GM23248 (cell line): ENCODE results near the gene WDR70. TPM values are rescaled to one million over a fixed set of nuclear protein-coding genes. Genes with fewer than 3 reads are reported as not detected.

ENCODE experiments used
- DNase-seq: peaks from one replicate; pipeline ENCODE4 v3.0.0-alpha.2; 2015
- H2AFZ ChIP-seq: fragments of 200-600 bp; sonication (generic); 2 replicates; pipeline ENCODE4 v1.6.1; 2016; ENCODE audit warnings: antibody characterized with exemption
- H3F3A ChIP-seq: fragments of 200-600 bp; sonication (generic); 2 replicates; pipeline ENCODE4 v1.6.1; 2016; ENCODE audit warnings: mild to moderate bottlenecking, antibody characterized with exemption, mixed run types; ENCODE audit not compliant: insufficient read depth
- H3K27ac ChIP-seq: fragments of 200-600 bp; sonication (generic); 2 replicates; pipeline ENCODE4 v1.5.1; 2016; ENCODE audit warnings: mild to moderate bottlenecking
- H3K27me3 ChIP-seq: fragments of 200-600 bp; sonication (generic); replicated peaks from 2 replicates; pipeline ENCODE4 v1.6.1; 2016; ENCODE audit warnings: mild to moderate bottlenecking; ENCODE audit not compliant: insufficient read depth
- H3K36me3 ChIP-seq: fragments of 200-600 bp; sonication (generic); 2 replicates; pipeline ENCODE4 v1.6.1; 2016; ENCODE audit warnings: low read depth, mild to moderate bottlenecking
- H3K4me1 ChIP-seq: fragments of 200-600 bp; sonication (generic); 2 replicates; pipeline ENCODE4 v1.6.1; 2016; ENCODE audit warnings: mild to moderate bottlenecking; ENCODE audit not compliant: insufficient read depth
- H3K4me2 ChIP-seq: fragments of 200-600 bp; sonication (generic); one replicate; pipeline ENCODE4 v1.6.1; 2016; ENCODE audit warnings: mild to moderate bottlenecking; ENCODE audit not compliant: unreplicated experiment
- H3K4me3 ChIP-seq: fragments of 200-600 bp; sonication (generic); 2 replicates; pipeline ENCODE4 v1.5.1; 2016; ENCODE audit warnings: mild to moderate bottlenecking
- H3K79me2 ChIP-seq: fragments of 200-600 bp; sonication (generic); 2 replicates; pipeline ENCODE4 v1.6.1; 2016; ENCODE audit warnings: mild to moderate bottlenecking; ENCODE audit not compliant: insufficient read depth
- H3K9ac ChIP-seq: fragments of 200-600 bp; sonication (generic); 2 replicates; pipeline ENCODE4 v1.6.1; 2016; ENCODE audit warnings: mild to moderate bottlenecking
- H3K9me2 ChIP-seq: fragments of 200-600 bp; sonication (generic); 2 replicates; pipeline ENCODE4 v1.6.1; 2016; ENCODE audit warnings: mixed run types, mild to moderate bottlenecking, moderate library complexity; ENCODE audit not compliant: insufficient read depth
- H3K9me3 ChIP-seq: fragments of 200-600 bp; sonication (generic); one replicate; pipeline ENCODE4 v1.6.1; 2017; ENCODE audit warnings: low read depth
- H4K20me1 ChIP-seq: fragments of 200-600 bp; sonication (generic); 2 replicates; pipeline ENCODE4 v1.6.0; 2016; ENCODE audit not compliant: insufficient read depth
- EZH2 ChIP-seq: fragments of 200-600 bp; sonication (generic); IDR thresholded peaks from 2 replicates; pipeline ENCODE4 v1.6.1; 2018; ENCODE audit warnings: antibody characterized with exemption, mild to moderate bottlenecking; ENCODE audit not compliant: insufficient read depth, poor library complexity, severe bottlenecking
- EZH2phosphoT487 ChIP-seq: fragments of 200-600 bp; sonication (generic); IDR thresholded peaks from 2 replicates; pipeline ENCODE4 v1.6.1; 2018; ENCODE audit warnings: antibody characterized with exemption, moderate library complexity, mild to moderate bottlenecking, low read depth; ENCODE audit not compliant: insufficient read depth
- WGBS, 2 experiments: methylation state at CpG; one replicate each; pipeline ENCODE4 v1.1.6; 2015 to 2017; ENCODE audit warnings: low lambda C conversion rate in 2 of 2, low coverage in 1 of 2; ENCODE audit errors: missing lambda C conversion rate in 2 of 2; 5-methylcytosine and 5-hydroxymethylcytosine counted together
- in situ Hi-C: fragments of 300-500 bp; cut with MboI; formaldehyde crosslinking; loops from 2 replicates; pipeline ENCODE4 v1.15.0; 2020
- polyA plus RNA-seq: library from polyadenylated mRNA; unstranded; fragments of >200 nt; fragmentation: Nextera tagmentation; extraction: Ambion mirVana; gene quantifications from 2 replicates; pipeline ENCODE4 v1.2.1, GENCODE V29; 2016
- total RNA-seq: library from RNA; depleted of rRNA; stranded (reverse); fragments of >200 nt; shearing (Covaris generic); gene quantifications from 2 replicates; pipeline ENCODE4 v1.2.3, GENCODE V29; 2014

WDR70 gene
- total and polyA plus RNA-seq, 2 experiments from 2014 or later: 20.8 to 24.9 TPM

DNA sequence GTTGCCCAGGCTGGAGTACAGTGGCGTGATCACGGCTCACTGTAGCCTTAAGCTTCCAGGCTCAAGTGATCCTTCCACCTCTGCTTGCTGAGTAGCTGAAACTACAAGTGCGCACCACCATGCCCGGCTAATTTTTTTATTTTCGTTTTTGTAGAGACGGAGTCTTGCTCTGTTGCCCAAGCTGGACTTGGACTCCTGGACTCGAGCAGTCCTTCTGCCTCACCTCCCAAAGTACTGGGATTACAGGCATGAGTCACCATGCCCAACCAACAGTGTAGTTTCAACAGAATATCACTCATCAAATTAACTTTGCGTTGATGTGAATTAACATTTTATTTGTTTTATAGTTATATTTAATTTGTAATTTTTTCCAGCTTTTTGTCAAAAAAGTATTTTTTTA lies 45.3 kb downstream of the WDR70 start:
- no peak overlapping the region for H3K4me2 ChIP-seq
- no peaks in the 10 kb centered on the region for H3F3A ChIP-seq
- no peaks in the 10 kb centered on the region for H3K27me3 ChIP-seq
- H3K9me2 ChIP-seq: no peaks in the 10 kb centered on the region
- in situ Hi-C loops: no loop called here
- H3K9me3 ChIP-seq: no peaks in the 10 kb centered on the region
- no peak overlapping the region for H3K4me3 ChIP-seq
- H2AFZ ChIP-seq: no peak overlapping the region
- 94 to 95% methylated on average over 8 of the region's 8 CpGs for WGBS, 2 experiments
- H3K79me2 ChIP-seq: no peaks in the 10 kb centered on the region
- no peak for TF ChIP-seq EZH2
- no peak for TF ChIP-seq EZH2phosphoT487
- 0 out of 2 replicates have a peak, but pooled peaks cover 5% of the 10 kb centered on the region for H3K36me3 ChIP-seq
- no peaks in the 10 kb centered on the region for H4K20me1 ChIP-seq
- no peak overlapping the region for H3K9ac ChIP-seq
- H3K27ac ChIP-seq: no peak overlapping the region
- DNase-seq: no peak
- H3K4me1 ChIP-seq: no peaks in the 10 kb centered on the region

DNA sequence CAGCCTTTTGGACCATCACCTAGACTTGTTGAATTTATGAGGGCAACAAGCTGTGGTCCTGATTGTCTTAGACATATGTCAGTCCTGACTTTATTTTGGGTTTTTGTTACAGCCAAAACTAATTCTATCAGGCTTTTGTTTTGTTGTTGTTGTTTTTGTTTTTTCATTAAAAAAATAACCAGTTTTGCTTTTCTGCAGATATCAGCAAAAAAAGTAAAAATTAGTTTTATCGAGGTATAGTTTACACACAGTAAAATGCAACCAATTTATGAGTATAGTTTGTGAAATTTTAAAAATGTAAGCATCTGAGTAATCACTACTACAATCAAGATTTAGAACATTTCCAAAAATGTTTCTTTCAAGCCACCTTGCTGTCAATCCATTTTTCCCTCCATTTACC lies 48.9 kb downstream of the WDR70 start:
- Histone ChIP-seq H3K4me3 (no peak overlapping the region), H3K9me3 (no peaks in the 10 kb centered on the region), H3K4me2 (no peak overlapping the region), H4K20me1 (no peaks in the 10 kb centered on the region), H3K27me3 (no peaks in the 10 kb centered on the region), H3K9ac (no peak overlapping the region), H3K79me2 (peaks cover 18% of the 10 kb centered on the region), H3F3A (no peaks in the 10 kb centered on the region), H3K27ac (no peak overlapping the region), H2AFZ (no peak overlapping the region), H3K36me3 (no peaks in the 10 kb centered on the region), H3K9me2 (no peaks in the 10 kb centered on the region), H3K4me1 (0 out of 2 replicates have a peak, but pooled peaks cover 2% of the 10 kb centered on the region)
- DNase-seq: no peak
- WGBS, 2 experiments: 100% methylated on average over 1 of the region's 1 CpG
- in situ Hi-C loops: no loop called here
- TF ChIP-seq EZH2phosphoT487 (no peak), EZH2 (no peak)

DNA sequence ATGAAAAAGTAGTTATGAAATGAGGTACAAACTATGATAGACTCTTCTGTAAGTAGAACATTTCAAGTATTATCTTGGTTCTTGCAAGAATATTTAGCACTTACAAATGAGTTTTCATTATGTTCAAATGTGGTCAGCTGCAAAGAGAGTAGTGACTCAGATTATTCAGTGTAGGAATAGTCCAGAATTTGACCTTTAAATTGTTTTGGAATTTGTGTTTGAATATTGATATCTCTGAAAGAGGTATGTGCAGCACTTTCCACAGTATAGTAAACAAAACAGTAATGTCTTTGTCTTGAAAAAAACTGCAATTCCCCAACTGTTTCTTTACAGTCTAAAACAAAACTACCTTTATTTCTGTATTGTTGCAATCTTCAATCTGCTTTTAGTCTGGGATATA lies 56.1 kb downstream of the WDR70 start:
- H3F3A ChIP-seq: peaks cover 10% of the 10 kb centered on the region; the same call in 1 of the 2 replicates
- H2AFZ ChIP-seq: no peak overlapping the region
- in situ Hi-C loops: no loop called here

DNA sequence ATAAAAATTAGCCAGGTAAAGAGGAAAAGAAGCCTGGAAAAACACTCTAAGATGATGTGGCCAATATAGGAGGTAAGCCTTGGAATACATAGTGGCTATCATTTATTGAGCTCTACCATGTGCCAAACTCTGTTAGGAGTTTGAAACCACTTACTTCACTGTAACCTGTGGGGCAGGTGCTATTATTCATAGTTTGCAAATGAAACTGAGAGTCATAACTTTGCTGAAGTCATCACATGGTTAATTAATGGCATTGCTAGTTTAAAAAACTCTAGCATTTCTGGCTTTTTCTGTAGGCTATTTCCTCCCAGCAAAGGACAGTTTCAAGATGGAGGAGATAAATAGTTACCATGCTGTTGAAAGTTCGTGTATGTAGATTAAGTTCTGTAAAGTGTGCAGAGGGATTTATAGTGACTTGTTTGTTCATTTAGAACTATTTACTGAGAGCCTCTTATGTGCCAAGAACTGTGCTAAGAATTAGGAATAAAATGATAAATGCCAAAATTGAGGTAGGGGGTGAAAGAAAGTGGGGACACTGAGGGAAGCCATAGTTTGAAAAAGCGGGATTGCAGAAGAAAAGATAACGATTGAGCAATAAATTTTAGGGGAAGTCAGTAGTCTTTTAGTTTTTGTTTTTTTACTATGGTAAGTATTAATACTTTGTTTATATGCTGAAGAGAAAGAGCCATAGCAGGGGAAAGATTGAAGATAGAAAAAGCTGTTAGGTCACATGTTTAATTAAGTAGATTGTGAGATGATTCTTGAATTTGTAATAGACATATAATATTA lies 57.2 kb downstream of the WDR70 start:
- in situ Hi-C loops: no loop called here
- no peaks in the 10 kb centered on the region for H3K36me3 ChIP-seq
- H2AFZ ChIP-seq: no peak overlapping the region
- no peaks in the 10 kb centered on the region for H3K27me3 ChIP-seq
- DNase-seq: no peak
- peaks cover 10% of the 10 kb centered on the region; the same call in 1 of the 2 replicates for H3F3A ChIP-seq
- 96 to 100% methylated on average over 3 of the region's 3 CpGs for WGBS, 2 experiments
- peaks cover 30% of the 10 kb centered on the region for H3K4me1 ChIP-seq
- TF ChIP-seq EZH2 (no peak), EZH2phosphoT487 (no peak)
- H3K4me2 ChIP-seq: no peak overlapping the region
- peaks cover 30% of the 10 kb centered on the region for H3K79me2 ChIP-seq
- H3K9ac ChIP-seq: no peak overlapping the region
- no peaks in the 10 kb centered on the region for H4K20me1 ChIP-seq
- no peaks in the 10 kb centered on the region for H3K9me3 ChIP-seq
- H3K27ac ChIP-seq: no peak overlapping the region
- no peak overlapping the region for H3K4me3 ChIP-seq
- H3K9me2 ChIP-seq: no peaks in the 10 kb centered on the region; the same call in 1 of the 2 replicates

More for the DNA sequence above, 56.1 kb downstream of the WDR70 start:
- no peak for TF ChIP-seq EZH2
- no peak for TF ChIP-seq EZH2phosphoT487
- no peaks in the 10 kb centered on the region; the same call in 1 of the 2 replicates for H3K9me2 ChIP-seq
- DNase-seq: peak; percentile 40
- H3K9me3 ChIP-seq: no peaks in the 10 kb centered on the region
- no peak overlapping the region for H3K27ac ChIP-seq
- H3K4me2 ChIP-seq: peak overlapping the region; percentile 37
- H3K27me3 ChIP-seq: no peaks in the 10 kb centered on the region
- H3K4me3 ChIP-seq: no peak overlapping the region
- no peak overlapping the region for H3K9ac ChIP-seq
- no peaks in the 10 kb centered on the region for H3K36me3 ChIP-seq
- peaks cover 30% of the 10 kb centered on the region for H3K4me1 ChIP-seq
- H3K79me2 ChIP-seq: peaks cover 37% of the 10 kb centered on the region
- no peaks in the 10 kb centered on the region for H4K20me1 ChIP-seq
